SU-DHL-6 (cell line): ENCODE measurements around the gene SGSM1.

ENCODE experiments used
- EZH2phosphoT487 ChIP-seq: fragments of 200-600 bp; sonication (generic), shearing (Covaris generic); conservative IDR thresholded peaks from 2 replicates; pipeline ENCODE4 v1.6.1; 2018; ENCODE audit warnings: mild to moderate bottlenecking, antibody characterized with exemption, low read length, moderate library complexity, mixed read lengths
- TF ChIP-seq, protein P1 (sequence below): fragments of 200-600 bp; sonication (generic); IDR thresholded peaks from one replicate; pipeline ENCODE4 v1.5.1; 2017; ENCODE audit warnings: antibody characterized with exemption, mild to moderate bottlenecking, low read length, moderate library complexity; ENCODE audit not compliant: insufficient read depth, poor library complexity, severe bottlenecking

GRCh38 chr22:24972369-24972768 lies 166.4 kb downstream of the SGSM1 start:
- TF ChIP-seq, protein P1, sequence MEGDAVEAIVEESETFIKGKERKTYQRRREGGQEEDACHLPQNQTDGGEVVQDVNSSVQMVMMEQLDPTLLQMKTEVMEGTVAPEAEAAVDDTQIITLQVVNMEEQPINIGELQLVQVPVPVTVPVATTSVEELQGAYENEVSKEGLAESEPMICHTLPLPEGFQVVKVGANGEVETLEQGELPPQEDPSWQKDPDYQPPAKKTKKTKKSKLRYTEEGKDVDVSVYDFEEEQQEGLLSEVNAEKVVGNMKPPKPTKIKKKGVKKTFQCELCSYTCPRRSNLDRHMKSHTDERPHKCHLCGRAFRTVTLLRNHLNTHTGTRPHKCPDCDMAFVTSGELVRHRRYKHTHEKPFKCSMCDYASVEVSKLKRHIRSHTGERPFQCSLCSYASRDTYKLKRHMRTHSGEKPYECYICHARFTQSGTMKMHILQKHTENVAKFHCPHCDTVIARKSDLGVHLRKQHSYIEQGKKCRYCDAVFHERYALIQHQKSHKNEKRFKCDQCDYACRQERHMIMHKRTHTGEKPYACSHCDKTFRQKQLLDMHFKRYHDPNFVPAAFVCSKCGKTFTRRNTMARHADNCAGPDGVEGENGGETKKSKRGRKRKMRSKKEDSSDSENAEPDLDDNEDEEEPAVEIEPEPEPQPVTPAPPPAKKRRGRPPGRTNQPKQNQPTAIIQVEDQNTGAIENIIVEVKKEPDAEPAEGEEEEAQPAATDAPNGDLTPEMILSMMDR: no peak
- no peak for TF ChIP-seq EZH2phosphoT487
